Glomerular visceral epithelial cell (primary cell): Measurements from ENCODE around the gene SCAF11.
A peak's percentile ranks its signal among the peaks of the same experiment; 100 is the strongest.

Source experiments
- DNase-seq: peaks from one replicate; pipeline ENCODE4 v3.0.0-alpha.2; 2016; ENCODE audit errors: extremely low spot score

Gene SCAF11

GRCh38 chr12:45981075-45981837 is 9.1 kb downstream of the SCAF11 start:
- DNase-seq = no peak

- DNase-seq = no peak
These were observed 9.8 kb downstream of the SCAF11 start for GRCh38 chr12:45980540-45980939.

DNA sequence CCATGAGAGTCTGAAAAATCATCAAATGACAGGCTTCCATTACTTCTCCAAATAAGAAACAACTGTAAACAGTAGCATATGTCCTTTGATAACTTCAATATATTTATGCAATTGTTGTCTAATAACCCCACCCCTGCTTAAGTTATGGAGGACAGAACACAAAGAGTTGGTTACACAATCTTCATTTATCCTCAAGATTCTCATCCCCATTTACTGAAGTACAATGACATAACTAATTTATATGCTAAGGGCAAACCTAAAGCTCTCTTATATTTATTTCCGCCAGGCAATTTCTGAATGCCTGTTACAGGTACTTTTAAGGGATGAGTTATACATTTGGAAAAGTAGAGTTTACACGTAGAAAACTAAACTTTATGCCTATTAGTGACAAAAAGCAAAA is 12.3 kb downstream of the SCAF11 start:
- no peak for DNase-seq

GRCh38 chr12:45977620-45978019 is 12.8 kb downstream of the SCAF11 start:
- no peak for DNase-seq

DNA sequence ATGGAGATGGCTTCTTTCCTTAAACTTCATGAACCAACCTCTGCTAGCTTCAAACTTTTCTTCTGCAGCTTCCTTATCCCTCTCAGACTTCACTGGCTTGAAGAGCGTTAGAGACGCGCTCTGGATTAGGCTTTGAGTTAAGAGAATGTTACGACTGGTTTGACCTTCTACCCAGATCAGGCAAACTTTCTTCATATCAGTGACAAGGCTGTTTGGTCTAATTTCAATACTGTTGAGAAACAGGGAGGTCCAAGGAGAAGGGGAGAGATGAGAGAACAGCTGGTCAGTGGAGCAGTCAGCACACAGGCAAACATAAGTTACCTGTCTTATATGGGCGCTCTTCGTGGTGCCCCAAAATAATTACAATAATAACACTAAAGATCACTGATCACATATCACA is 14.9 kb downstream of the SCAF11 start:
- no peak for DNase-seq

GRCh38 chr12:45974883-45975282 is 15.5 kb downstream of the SCAF11 start:
- DNase-seq = no peak

DNA sequence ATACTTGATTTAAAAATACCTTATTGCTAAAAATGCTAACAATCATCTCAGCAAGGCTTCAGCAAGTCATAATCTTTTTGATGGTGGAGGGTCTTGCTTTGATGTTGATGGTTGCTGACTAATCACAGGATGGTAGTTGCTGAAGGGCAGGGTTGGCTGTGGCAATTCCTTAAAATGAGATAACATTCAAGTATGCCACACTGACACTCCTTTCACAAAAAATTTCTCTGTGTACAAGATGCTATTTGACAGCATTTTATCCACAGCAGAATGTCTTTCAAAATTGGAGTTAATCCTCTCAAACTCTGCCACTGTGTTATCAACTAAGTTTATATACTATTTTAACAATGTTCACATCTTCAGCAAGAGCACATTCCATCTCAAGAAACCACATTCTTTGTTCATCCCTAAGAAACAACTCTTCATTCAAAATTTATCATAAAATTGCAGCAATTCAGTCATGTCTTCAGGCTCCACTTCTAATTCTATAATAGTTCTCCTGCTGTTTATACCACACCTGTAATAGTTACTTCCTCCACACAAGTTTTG is 16.1 kb downstream of the SCAF11 start:
- DNase-seq = no peak

DNA sequence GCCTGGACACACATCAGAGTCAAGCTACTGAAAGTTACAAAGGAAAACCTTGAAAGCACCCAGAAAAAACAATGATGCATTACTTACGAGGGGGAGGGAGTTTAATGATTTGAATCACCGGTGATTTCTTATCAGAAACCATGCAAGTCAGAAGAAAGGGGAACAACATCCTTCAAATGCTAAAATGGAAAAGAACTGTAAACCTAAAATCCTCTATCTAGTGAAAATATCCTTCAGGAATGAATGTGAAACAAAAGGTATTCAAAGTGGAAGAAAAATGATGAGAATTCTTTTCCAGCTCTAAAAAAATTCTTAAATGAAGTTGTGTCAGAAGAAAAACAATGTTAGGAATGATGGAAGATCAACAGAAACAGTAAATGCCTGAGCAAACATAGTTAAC is 16.8 kb downstream of the SCAF11 start:
- no peak for DNase-seq

DNA sequence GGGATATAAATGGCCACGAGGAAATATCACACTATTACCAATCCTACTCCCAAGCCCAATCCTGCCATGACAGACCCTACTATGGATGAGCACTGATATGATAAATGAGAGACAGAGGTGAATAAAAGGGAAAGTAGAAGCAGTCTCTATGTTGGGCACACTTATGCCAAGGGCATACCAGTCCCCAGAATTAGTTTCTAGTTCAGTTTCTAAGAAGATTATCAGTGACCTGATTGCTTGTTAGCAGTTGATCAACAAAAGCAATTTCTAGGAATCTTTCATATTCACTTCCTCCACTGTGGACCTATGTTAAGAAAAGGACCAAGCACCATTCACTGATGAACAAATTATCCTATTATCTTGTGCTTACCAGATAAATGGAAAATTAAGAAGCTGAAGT is 20.0 kb downstream of the SCAF11 start:
- no peak for DNase-seq

- no peak for DNase-seq
These were observed 21.3 kb downstream of the SCAF11 start for GRCh38 chr12:45969084-45969483.

- DNase-seq = peak; percentile 41
These were observed 23.9 kb downstream of the SCAF11 start for GRCh38 chr12:45966486-45966885.

DNA sequence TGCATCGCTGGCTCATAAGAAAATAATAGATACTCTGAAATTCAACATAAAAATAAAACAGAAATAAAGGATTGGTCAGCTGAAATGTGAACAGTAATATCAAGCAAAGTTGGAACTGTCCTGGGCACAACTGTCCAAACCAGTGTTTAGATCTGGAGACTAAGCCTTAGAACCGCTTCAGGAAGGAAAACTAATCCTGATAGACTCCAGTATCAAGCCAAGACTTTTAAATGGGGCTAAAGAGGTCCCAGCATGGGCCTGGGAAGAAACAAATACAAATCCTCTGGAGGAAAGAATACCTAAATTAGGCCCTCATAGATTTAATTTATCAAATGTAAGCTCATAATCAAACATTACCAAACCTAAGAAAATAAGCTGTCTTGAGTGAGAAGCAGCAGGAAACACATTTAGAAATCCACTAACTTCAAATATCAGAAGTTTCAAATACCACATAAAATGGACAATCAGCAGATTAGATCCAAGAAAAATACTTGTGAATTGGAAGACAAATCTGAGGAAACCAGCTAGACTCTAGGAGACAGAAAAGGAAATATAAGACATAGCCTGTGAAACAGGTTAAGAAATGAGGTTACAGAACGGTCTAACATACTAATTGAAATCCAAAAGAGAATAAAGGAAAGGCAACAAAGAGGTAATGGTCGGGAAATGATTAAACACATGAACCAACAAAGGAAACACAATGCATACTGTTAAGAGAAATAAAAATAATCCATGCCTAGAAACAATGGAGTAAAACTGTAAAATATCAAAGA is 27.6 kb downstream of the SCAF11 start:
- DNase-seq = no peak

GRCh38 chr12:45959728-45960127 is 30.6 kb downstream of the SCAF11 start:
- DNase-seq = no peak

- DNase-seq = no peak
These were observed 31.3 kb downstream of the SCAF11 start for GRCh38 chr12:45959025-45959424.

DNA sequence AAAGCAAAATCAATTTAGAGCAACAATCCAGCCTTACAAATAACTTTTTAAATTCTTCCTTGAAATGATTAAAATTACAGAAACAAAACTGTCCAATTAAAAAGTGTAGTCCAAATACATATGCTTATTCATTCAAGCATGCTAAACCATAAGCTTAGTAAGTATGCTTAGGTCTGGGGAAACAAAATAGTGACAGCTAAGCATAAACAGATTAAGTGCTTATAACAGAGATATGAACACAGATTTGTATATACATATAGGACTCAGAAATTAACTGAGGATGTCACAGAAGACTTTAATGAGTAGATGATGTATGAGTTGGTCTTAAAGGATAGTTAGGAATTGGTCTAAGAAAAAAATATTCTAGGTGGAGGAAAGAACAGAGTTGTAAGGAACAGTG is 41.8 kb downstream of the SCAF11 start:
- no peak for DNase-seq

- no peak for DNase-seq
These were observed 43.9 kb downstream of the SCAF11 start for GRCh38 chr12:45946435-45946834.

- DNase-seq = no peak
These were observed 45.6 kb downstream of the SCAF11 start for GRCh38 chr12:45944771-45945170.

- DNase-seq = no peak
These were observed 50.6 kb downstream of the SCAF11 start for GRCh38 chr12:45939759-45940158.

- DNase-seq = no peak
These were observed 51.8 kb downstream of the SCAF11 start for GRCh38 chr12:45938566-45938965.

DNA sequence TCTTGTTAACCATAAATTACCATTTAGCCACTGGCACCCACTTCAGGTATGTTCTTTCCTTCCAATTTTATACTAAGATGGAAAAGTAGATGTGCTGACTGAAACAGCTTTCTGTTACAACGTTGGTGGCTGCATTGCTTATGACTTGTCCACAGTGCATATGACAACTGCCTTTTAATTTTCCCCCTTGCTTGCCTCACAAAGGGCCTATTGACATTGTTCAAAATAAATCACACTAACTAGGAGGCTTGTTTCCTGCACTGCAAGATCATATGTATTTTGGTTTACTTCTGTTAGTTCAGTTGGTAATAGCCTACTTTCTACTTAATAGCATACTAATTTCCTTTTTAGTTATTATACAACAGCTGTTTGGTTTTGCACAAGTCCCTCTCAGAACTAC is 55.4 kb downstream of the SCAF11 start:
- DNase-seq = no peak

GRCh38 chr12:45933504-45933903 is 56.9 kb downstream of the SCAF11 start:
- DNase-seq = no peak

DNA sequence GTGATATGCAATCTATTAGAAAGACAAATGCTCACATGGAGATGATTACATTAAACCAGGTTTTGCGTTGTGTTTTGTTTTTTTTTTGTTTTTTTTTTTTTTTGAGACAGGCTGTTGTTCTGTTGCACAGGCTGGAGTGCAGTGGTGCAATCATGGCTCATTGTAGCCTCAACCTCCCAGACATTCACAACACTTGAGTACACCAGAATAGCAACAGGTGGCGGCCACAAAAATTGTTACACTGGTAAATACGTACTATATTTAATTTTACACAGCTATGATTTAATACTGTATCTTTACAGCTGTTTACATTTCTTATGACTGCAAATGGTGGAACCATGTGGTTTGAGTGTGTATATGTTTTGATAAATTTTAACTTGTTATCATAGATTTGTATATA is 60.0 kb downstream of the SCAF11 start:
- DNase-seq = no peak

- no peak for DNase-seq
These were observed 62.1 kb downstream of the SCAF11 start for GRCh38 chr12:45928309-45928708.
